Measurements from ENCODE around the gene ERCC4.
"Not testable (repeated sequence)": the region's sequence is repeated elsewhere in the genome, so short reads cannot be mapped to it uniquely, and the experiment has no call there.

ERCC4 gene

DNA sequence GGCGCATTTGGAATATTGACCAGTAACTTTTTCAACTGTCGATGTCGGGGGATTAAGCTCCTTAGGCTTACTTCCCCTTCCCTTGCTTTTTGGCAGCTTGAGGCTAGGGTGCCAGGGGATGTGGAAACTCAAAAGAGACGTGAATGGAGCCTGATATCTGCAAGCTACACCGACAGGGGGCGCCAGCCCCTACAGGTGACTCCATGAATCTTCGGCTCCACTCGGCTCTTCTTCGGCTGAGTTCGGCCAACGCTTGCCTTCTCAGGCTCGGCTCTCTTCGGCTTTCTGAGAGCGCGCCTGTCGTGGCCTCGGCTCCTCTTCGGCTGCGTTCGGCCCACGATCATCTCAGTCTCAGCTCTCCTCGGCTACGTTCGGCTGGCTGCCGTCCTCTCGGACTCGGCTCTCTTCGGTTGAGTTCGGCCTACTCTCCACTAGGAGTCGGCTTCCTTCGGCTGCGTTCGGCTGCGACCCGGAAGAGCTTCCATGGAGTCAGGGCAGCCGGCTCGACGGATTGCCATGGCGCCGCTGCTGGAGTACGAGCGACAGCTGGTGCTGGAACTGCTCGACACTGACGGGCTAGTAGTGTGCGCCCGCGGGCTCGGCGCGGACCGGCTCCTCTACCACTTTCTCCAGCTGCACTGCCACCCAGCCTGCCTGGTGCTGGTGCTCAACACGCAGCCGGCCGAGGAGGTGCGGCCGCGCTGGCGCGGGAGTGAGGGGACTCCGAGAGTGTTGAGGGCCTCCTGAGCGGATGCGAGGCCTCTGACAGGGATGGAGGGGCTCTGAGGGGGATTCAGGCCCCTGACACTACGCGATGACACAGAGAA is at the start of gene ERCC4:
ERCC4 (plus strand) TSS at position 472 of the 827 bp plus-strand sequence; CDS start at position 484, 12 bp downstream.
- peak; percentile 99 for DNase-seq

GRCh38 chr16:13873835-13874438 is 46.0 kb upstream of the ERCC4 start:
- DNase-seq: no peak

- DNase-seq: no peak
Measured at GRCh38 chr16:13875614-13876284, 44.2 kb upstream of the ERCC4 start.

DNA sequence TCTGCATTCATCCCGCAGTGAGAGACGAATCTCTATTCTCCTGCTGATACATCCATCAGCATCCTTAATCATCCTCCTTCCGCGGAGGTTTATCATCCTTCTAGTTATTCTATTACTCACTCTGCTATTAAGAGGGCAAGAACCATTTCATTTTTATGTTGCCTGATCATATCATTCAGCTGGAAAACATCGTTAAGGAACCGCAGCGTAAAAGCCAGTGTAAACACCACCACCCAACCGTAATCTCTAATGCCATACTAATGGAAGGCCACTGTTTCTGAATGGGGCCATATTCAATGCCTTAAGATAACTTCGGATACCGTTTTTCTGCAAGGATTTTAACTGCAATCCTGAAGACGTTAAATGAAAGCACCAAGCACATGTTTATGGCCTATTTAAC is 36.7 kb upstream of the ERCC4 start:
- no peak for DNase-seq

DNA sequence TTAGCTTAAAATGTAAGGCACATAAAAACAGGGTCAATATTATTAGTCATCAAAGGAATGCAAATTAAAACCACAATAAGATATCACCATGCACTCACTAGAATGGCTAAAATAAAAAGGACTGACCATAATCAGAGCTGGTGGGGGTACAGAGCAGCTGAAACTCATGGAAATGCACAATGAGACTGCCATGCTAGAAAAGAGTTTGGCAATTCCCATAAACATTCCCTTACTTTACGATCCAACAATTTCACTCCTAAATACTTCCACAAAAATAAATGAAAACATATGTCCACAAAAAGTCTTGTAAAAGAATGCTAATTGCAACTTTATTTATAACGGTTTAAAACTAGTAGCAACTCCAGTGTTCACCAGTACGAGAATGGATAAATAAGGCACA is 36.1 kb upstream of the ERCC4 start:
- no peak for DNase-seq

DNA sequence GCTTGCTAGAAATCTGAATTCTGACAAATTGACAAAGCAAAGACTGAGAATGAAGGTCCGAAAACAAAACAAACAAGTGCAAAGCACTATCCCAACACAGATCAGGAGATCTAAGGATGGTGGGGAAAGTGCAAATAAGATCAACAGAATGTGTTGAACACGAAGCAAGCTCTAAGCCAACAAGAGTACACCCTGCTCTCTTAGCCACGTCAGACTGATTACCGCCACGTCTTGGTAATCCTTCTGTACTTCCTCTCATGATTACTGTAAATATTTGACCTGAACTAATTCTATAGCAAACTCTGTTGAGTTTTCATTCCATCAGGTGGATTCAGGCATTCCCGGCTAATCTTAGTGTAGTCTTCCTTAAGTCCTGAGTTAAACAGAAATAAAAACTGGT is 34.3 kb upstream of the ERCC4 start:
- DNase-seq: no peak

- no peak for DNase-seq
Measured at GRCh38 chr16:13886608-13887007, 33.3 kb upstream of the ERCC4 start.

- not testable (repeated sequence) for DNase-seq
Measured at GRCh38 chr16:13889323-13889722, 30.6 kb upstream of the ERCC4 start.

DNA sequence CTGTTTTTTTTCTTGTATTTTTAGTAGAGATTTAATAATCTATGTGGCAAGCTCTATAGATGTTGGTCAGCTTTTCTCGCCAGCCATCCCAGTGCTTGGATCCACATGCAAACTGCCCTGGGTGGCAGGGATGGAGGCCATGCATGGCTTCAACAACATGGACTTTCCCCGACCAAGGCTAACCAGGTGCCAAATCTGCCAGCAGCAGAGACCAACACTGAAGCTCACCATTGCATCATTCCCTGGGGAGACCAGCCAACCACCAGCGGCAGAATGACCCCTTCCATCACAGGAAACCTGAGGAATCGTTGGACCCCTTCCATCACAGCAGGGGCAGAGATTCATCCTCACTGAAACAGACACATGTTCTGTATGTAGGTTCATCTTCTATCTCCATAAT is 27.7 kb upstream of the ERCC4 start:
- DNase-seq: no peak

GRCh38 chr16:13895516-13895915 is 24.4 kb upstream of the ERCC4 start:
- no peak for DNase-seq

DNA sequence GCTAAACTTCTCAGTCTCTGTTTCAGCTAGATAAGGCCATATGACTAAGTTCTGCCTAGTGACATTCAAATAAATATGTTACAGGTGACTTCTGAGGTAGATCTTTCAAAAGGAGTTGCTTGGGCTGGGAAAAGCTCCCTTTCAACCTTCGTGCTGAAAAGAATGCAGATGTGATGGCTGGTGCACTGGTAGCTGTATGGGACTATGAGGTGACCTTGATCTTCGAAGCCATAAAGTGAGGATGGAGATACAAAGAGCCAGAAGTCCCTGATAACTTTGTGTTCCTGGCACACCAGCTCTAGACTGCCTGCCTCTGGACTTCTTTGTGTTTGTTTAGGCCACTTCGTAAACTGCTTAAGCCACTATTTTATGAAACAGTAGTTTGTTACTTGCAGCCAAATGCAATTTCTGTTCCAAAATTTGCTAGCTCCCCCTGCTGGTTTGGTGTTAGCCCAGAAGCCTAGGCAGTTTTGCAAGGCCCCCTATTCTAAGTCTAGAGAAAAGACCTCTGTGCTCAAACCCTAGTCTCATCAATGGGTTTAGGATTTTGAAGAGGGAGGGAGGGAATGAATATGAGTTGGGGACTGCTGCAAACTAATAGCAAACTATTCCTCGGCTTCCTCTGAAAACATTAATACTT is 23.3 kb upstream of the ERCC4 start:
- no peak for DNase-seq

GRCh38 chr16:13897806-13898205 is 22.1 kb upstream of the ERCC4 start:
- no peak for DNase-seq

GRCh38 chr16:13898233-13898632 is 21.7 kb upstream of the ERCC4 start:
- no peak for DNase-seq

- DNase-seq: no peak
Measured at GRCh38 chr16:13902052-13902451, 17.9 kb upstream of the ERCC4 start.

GRCh38 chr16:13902677-13903076 is 17.3 kb upstream of the ERCC4 start:
- DNase-seq: no peak

GRCh38 chr16:13904179-13904691 is 15.7 kb upstream of the ERCC4 start:
- no peak for DNase-seq

DNA sequence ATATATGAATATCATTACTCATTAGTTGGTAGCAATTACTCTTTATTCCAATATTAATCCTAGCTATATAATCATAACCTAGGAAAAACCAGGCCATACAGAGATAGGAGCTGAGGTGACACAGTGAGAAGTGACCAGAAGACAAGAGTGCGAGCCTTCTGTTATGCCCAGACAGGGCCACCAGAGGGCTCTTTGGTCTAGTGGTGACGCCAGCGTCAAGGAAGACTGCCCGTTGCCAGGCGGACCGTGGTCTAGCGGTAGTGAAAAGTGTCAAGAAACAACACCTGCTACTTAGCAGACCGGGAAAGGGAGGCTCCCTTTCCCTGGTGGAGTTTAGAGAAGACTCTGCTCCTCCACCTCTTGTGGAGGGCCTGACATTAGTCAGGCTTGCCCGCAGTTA is 15.1 kb upstream of the ERCC4 start:
- DNase-seq: peak; percentile 21

DNA sequence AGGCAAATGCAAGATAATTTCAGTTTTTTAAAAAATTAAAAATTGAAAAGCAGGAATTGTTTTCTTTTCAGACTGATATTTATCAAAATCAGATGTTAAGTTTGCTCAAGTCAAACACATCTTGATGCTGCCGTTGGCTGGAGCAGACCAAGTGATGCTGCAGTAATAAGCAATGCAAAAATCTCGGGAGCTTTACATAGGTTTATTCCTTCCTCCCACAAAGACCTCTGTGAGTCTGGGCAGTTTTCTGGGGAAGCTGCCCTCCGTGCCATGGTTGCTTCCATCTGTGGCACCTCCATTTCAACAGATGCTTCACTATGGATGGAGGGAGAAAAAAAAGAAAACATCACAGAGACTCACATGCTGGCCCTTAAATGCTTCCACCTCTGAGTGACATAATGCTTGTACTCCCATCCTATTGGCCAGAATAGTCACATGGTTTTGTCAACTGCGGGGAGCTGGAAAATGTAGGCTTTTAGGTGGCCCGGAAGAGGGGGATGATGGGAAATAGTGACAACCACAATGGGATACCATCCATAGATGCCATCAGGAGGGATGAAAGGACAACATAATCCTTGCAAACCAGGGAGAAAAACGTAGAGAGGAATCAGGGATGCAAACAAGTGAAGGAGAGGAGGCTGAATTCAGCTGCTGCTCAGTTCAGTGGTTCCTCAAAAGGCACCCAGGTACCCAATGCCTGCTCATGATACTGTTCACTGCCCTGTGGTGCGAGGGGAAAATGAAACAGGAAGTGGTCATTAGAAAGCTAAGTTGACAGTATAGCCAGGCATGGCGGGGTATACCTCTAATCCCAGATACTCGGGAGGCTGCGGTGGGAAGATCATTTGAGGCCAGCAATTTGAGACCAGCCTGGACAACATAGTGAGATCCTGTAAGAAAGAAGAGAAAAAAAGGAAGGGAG is 13.5 kb upstream of the ERCC4 start:
- no peak for DNase-seq

GRCh38 chr16:13907431-13907830 is 12.5 kb upstream of the ERCC4 start:
- no peak for DNase-seq

- no peak for DNase-seq
Measured at GRCh38 chr16:13909069-13909468, 10.9 kb upstream of the ERCC4 start.

DNA sequence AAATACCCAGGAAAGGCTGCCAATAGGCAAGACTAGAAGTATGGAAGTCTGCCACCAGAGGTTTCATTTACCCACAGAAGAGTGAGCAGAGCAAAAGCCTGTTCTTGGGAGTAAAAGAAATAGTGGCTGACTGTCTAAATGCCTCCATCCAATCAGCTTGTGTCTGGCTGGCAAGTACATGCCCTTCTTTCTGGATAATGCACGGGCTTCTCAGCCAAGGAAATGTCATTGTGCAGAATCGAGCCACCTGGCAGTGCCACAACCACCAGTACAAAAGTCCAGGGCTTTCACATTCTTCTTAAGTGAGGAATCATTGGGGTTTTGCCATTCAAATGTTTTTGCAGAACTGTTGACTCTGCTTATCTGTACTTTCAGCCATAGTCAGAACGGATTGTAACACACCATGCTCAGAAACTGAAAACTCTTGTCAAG is 10.1 kb upstream of the ERCC4 start:
- DNase-seq: no peak

- DNase-seq: no peak
Measured at GRCh38 chr16:13911306-13911705, 8.6 kb upstream of the ERCC4 start.

Data from stimulated activated CD4-positive, alpha-beta T cell treated with anti-CD3 and anti-CD28 coated beads, Interleukin-1b, Interleukin-23, amount 100 ng/mL, for 48 hours (primary cell).